Skeletal muscle tissue (tissue), 4 donors: ENCODE results near the gene XRRA1. TPM values are rescaled to one million over a fixed set of nuclear protein-coding genes. Genes with fewer than 3 reads are reported as not detected.

Source experiments
- H3K27ac ChIP-seq: one replicate; pipeline ENCODE4 v1.7.0; 2013; ENCODE audit warnings: mild to moderate bottlenecking, low read depth, low read length, inconsistent platforms
- H3K27me3 ChIP-seq, 3 donors: one replicate each; pipeline ENCODE4 v1.7.0; 2013; ENCODE audit warnings: low read length in 3 of 3; ENCODE audit not compliant: control insufficient read depth in 3 of 3, insufficient read depth in 3 of 3
- H3K36me3 ChIP-seq, 3 donors: one replicate each; pipeline ENCODE4 v1.7.0; 2013; ENCODE audit warnings: low read length in 3 of 3; ENCODE audit not compliant: control insufficient read depth in 3 of 3, insufficient read depth in 3 of 3
- H3K4me1 ChIP-seq, 3 donors: one replicate each; pipeline ENCODE4 v1.7.0; 2013; ENCODE audit warnings: low read length in 3 of 3, mild to moderate bottlenecking in 3 of 3; ENCODE audit not compliant: control insufficient read depth in 3 of 3, insufficient read depth in 3 of 3
- H3K4me3 ChIP-seq, 3 donors: one replicate each; pipeline ENCODE4 v1.7.0; 2013; ENCODE audit warnings: low read length in 3 of 3
- H3K9ac ChIP-seq, 3 donors: one replicate each; pipeline ENCODE4 v1.7.0; 2013; ENCODE audit warnings: low read length in 3 of 3, mild to moderate bottlenecking in 3 of 3, moderate library complexity in 2 of 3, low read depth in 1 of 3
- H3K9me3 ChIP-seq, 3 donors: one replicate each; pipeline ENCODE4 v1.7.0; 2013; ENCODE audit warnings: low read length in 3 of 3; ENCODE audit not compliant: control insufficient read depth in 3 of 3
- total RNA-seq: library from RNA; depleted of rRNA; stranded (reverse); fragments of >200 nt; gene quantifications from one replicate; pipeline ENCODE4 v1.2.3, GENCODE V29; 2014
- donor health status: Osteomylitis.

XRRA1 gene
- total RNA-seq, 1 donor from 2014 or later = 4.2 TPM

- Histone ChIP-seq H3K27me3 (no peaks in the 10 kb centered on the region), H3K27ac (no peak overlapping the region), H3K36me3 (peaks cover 40 to 66% (median 41%) of the 10 kb centered on the region in 3 donors), H3K9ac (no peak overlapping the region), H3K4me1 (no peaks in the 10 kb centered on the region), H3K9me3 (peaks cover 21 to 32% (median 29%) of the 10 kb centered on the region in 3 donors), H3K4me3 (peak overlapping the region in 1 of 3 donors; percentile 27)
Observed at GRCh38 chr11:74866557-74866956, 82.3 kb downstream of the XRRA1 start.

- Histone ChIP-seq H3K27me3 (no peaks in the 10 kb centered on the region), H3K36me3 (peaks cover 35 to 55% (median 43%) of the 10 kb centered on the region in 3 donors), H3K9me3 (peaks cover 10 to 14% (median 12%) of the 10 kb centered on the region in 3 donors)
Observed at GRCh38 chr11:74863410-74863809, 85.5 kb downstream of the XRRA1 start.

GRCh38 chr11:74860743-74861142, 88.1 kb downstream of the XRRA1 start:
- Histone ChIP-seq H3K9ac (no peak overlapping the region), H3K36me3 (peaks cover 30 to 59% (median 48%) of the 10 kb centered on the region in 3 donors), H3K27me3 (no peaks in the 10 kb centered on the region), H3K9me3 (peaks cover 0 to 7% (median 6%) of the 10 kb centered on the region in 3 donors), H3K4me1 (no peaks in the 10 kb centered on the region), H3K4me3 (no peak overlapping the region), H3K27ac (no peak overlapping the region)

More at GRCh38 chr11:74863410-74863809, 85.5 kb downstream of the XRRA1 start:
- no peaks in the 10 kb centered on the region for H3K4me1 ChIP-seq
- H3K27ac ChIP-seq = no peak overlapping the region
- no peak overlapping the region for H3K4me3 ChIP-seq
- no peak overlapping the region for H3K9ac ChIP-seq

- Histone ChIP-seq H3K4me1 (no peaks in the 10 kb centered on the region), H3K27ac (no peak overlapping the region), H3K9ac (no peak overlapping the region), H3K27me3 (no peaks in the 10 kb centered on the region), H3K4me3 (no peak overlapping the region), H3K36me3 (peaks cover 21 to 28% (median 27%) of the 10 kb centered on the region in 3 donors), H3K9me3 (no peaks in the 10 kb centered on the region)
Observed at GRCh38 chr11:74853223-74853622, 95.7 kb downstream of the XRRA1 start.

- Histone ChIP-seq H3K4me1 (no peaks in the 10 kb centered on the region), H3K27me3 (no peaks in the 10 kb centered on the region), H3K9ac (no peak overlapping the region), H3K27ac (no peak overlapping the region), H3K36me3 (peaks cover 36 to 40% (median 37%) of the 10 kb centered on the region in 3 donors), H3K4me3 (no peak overlapping the region), H3K9me3 (no peaks in the 10 kb centered on the region)
Observed at GRCh38 chr11:74849525-74850391, 99.1 kb downstream of the XRRA1 start.

GRCh38 chr11:74847895-74848294, 101.0 kb downstream of the XRRA1 start:
- Histone ChIP-seq H3K9me3 (no peaks in the 10 kb centered on the region), H3K4me1 (no peaks in the 10 kb centered on the region), H3K36me3 (peaks cover 48 to 56% (median 50%) of the 10 kb centered on the region in 3 donors), H3K27me3 (no peaks in the 10 kb centered on the region), H3K4me3 (no peak overlapping the region), H3K27ac (no peak overlapping the region), H3K9ac (no peak overlapping the region)

GRCh38 chr11:74847395-74847794, 101.5 kb downstream of the XRRA1 start:
- H3K27ac ChIP-seq = no peak overlapping the region
- no peaks in the 10 kb centered on the region for H3K27me3 ChIP-seq
- H3K36me3 ChIP-seq = peaks cover 51 to 61% (median 52%) of the 10 kb centered on the region in 3 donors
- H3K9ac ChIP-seq = no peak overlapping the region
- H3K4me1 ChIP-seq = no peaks in the 10 kb centered on the region
- no peaks in the 10 kb centered on the region for H3K9me3 ChIP-seq
- H3K4me3 ChIP-seq = no peak overlapping the region

GRCh38 chr11:74846770-74847169, 102.1 kb downstream of the XRRA1 start:
- Histone ChIP-seq H3K9me3 (no peaks in the 10 kb centered on the region), H3K4me1 (no peaks in the 10 kb centered on the region), H3K27ac (no peak overlapping the region), H3K9ac (no peak overlapping the region), H3K4me3 (no peak overlapping the region), H3K36me3 (peaks cover 51 to 56% (median 53%) of the 10 kb centered on the region in 3 donors), H3K27me3 (no peaks in the 10 kb centered on the region)

GRCh38 chr11:74845978-74846517, 102.8 kb downstream of the XRRA1 start:
- Histone ChIP-seq H3K9me3 (no peaks in the 10 kb centered on the region), H3K36me3 (peaks cover 46 to 51% (median 47%) of the 10 kb centered on the region in 3 donors), H3K27ac (no peak overlapping the region), H3K4me1 (no peaks in the 10 kb centered on the region), H3K9ac (no peak overlapping the region), H3K27me3 (no peaks in the 10 kb centered on the region), H3K4me3 (no peak overlapping the region)

GRCh38 chr11:74844865-74845264, 104.0 kb downstream of the XRRA1 start:
- Histone ChIP-seq H3K9ac (no peak overlapping the region), H3K27me3 (no peaks in the 10 kb centered on the region), H3K4me3 (no peak overlapping the region), H3K9me3 (no peaks in the 10 kb centered on the region), H3K27ac (no peak overlapping the region), H3K36me3 (peaks cover 43 to 48% (median 43%) of the 10 kb centered on the region in 3 donors), H3K4me1 (no peaks in the 10 kb centered on the region)
